OCI-LY3 (cell line): ENCODE results near the gene BCL11B.

Experiments
- H2AFZ ChIP-seq: fragments of 200-600, 300-600 bp; shearing (Covaris generic); 2 replicates; pipeline ENCODE4 v1.6.0; 2014; ENCODE audit warnings: antibody characterized with exemption, low read depth, low read length
- H3K27ac ChIP-seq: fragments of 200-600, 300-600 bp; sonication (generic); 2 replicates; pipeline ENCODE4 v1.5.1; 2014; ENCODE audit warnings: mild to moderate bottlenecking, low read length, moderate library complexity, mixed read lengths
- H3K27me3 ChIP-seq: fragments of 200-600, 300-600 bp; sonication (generic); 2 replicates; pipeline ENCODE4 v1.6.1; 2014; ENCODE audit warnings: low read depth, low read length, mixed read lengths
- H3K36me3 ChIP-seq: fragments of 200-600, 300-600 bp; sonication (generic); replicated peaks from 2 replicates; pipeline ENCODE3; 2014; ENCODE audit warnings: low read depth, low read length, mixed read lengths
- H3K4me1 ChIP-seq: fragments of 300-600, 200-600 bp; sonication (generic); 2 replicates; pipeline ENCODE4 v1.6.1; 2014; ENCODE audit warnings: low read length, mixed read lengths
- H3K4me2 ChIP-seq: fragments of 200-600, 300-600 bp; sonication (generic); 2 replicates; pipeline ENCODE4 v1.6.1; 2014; ENCODE audit warnings: low read length, mixed read lengths
- H3K4me3 ChIP-seq: fragments of 300-600, 200-600 bp; sonication (generic); 2 replicates; pipeline ENCODE4 v1.5.1; 2014; ENCODE audit warnings: antibody characterized with exemption, mild to moderate bottlenecking, low read length, moderate library complexity
- H3K79me2 ChIP-seq: fragments of 300-600, 200-600 bp; shearing (Covaris generic); 2 replicates; pipeline ENCODE4 v1.6.1; 2014; ENCODE audit warnings: mild to moderate bottlenecking, low read length, mixed read lengths
- H3K9ac ChIP-seq: fragments of 300-600, 200-600 bp; shearing (Covaris generic); 2 replicates; pipeline ENCODE4 v1.6.0; 2014; ENCODE audit warnings: mild to moderate bottlenecking, low read length, moderate library complexity
- H3K9me3 ChIP-seq: fragments of 200-600, 300-600 bp; shearing (Covaris generic); 2 replicates; pipeline ENCODE4 v1.6.1; 2014; ENCODE audit warnings: low read length, mixed read lengths; ENCODE audit not compliant: insufficient read depth
- H4K20me1 ChIP-seq: fragments of 200-600, 300-600 bp; sonication (generic); 2 replicates; pipeline ENCODE4 v1.6.1; 2016; ENCODE audit warnings: low read length, mixed read lengths; ENCODE audit not compliant: insufficient read depth
- EZH2phosphoT487 ChIP-seq: fragments of 200-600 bp; shearing (Covaris generic); IDR thresholded peaks from 2 replicates; pipeline ENCODE4 v1.6.1; 2018; ENCODE audit warnings: antibody characterized with exemption, mixed run types, low read depth
- TF ChIP-seq, protein P1 (sequence below): fragments of 200-600, 300-600 bp; sonication (generic); IDR thresholded peaks from 2 replicates; pipeline ENCODE4 v1.5.1; 2014; ENCODE audit warnings: antibody characterized with exemption, low read length, low read depth

Gene BCL11B

DNA sequence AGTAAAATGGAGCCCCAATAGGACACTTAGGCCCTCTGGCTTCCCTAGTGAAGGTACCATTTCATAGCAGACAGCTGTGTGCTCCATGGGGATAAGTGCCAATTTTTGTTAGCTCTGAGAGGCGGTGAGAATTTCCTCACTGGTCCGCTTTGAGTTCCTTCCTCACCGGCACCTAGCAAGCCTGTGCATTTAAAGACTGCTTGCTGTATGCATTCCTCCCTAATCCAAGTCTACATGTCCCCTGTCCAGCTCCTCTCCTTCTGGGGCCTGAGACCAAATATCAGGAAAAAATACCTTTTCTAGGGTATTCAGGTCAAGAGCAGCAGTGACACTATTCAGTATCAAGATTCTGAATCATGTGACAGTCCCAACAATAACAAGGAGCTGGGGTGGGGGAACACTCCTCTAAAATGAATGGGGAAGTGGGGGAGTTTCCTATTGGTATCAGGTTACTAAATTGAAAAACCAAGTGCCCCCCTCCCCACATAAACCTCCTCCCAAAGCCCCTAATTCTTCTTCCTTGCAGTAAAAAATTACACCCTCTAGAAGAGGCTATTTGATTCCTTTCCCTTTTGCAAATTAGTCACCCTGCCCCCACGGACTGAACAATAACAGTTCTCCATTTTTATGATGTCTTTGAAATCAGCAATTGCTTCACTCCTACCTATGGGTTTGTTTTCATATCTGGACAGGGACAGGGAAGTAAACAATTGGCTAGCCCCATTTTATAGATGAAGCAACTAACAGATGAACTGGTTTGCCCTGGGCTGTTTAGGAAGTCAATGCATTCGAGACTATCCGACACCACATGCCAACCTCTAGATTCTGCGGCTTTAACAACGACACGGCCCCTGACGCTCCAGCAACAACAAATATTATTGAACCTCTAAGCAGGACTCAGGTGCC is 28.9 kb downstream of the BCL11B start:
- H4K20me1 ChIP-seq: no peaks in the 10 kb centered on the region
- TF ChIP-seq, protein P1, sequence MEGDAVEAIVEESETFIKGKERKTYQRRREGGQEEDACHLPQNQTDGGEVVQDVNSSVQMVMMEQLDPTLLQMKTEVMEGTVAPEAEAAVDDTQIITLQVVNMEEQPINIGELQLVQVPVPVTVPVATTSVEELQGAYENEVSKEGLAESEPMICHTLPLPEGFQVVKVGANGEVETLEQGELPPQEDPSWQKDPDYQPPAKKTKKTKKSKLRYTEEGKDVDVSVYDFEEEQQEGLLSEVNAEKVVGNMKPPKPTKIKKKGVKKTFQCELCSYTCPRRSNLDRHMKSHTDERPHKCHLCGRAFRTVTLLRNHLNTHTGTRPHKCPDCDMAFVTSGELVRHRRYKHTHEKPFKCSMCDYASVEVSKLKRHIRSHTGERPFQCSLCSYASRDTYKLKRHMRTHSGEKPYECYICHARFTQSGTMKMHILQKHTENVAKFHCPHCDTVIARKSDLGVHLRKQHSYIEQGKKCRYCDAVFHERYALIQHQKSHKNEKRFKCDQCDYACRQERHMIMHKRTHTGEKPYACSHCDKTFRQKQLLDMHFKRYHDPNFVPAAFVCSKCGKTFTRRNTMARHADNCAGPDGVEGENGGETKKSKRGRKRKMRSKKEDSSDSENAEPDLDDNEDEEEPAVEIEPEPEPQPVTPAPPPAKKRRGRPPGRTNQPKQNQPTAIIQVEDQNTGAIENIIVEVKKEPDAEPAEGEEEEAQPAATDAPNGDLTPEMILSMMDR: no peak
- TF ChIP-seq EZH2phosphoT487: no peak
- H3K27ac ChIP-seq: no peak overlapping the region

DNA sequence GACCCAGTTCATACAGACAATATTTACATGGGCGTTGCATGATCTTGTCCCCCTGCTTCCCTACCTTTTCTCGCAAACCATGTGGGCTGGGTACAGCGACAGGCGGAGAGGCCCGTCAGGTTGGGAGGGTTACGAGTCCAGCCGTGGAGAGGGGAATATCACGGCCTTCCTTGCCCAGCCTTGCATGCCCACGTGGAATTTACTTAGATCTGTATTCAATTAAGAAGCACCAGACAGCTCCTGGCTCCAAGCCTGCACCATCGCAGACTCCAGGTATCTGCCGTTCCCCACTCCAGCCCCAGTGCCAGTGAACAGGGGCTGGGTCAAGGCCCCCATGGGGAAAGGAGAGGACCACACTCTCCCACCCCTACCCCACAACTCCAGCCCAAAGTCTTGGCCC is 29.8 kb downstream of the BCL11B start:
- no peaks in the 10 kb centered on the region; the same call in 1 of the 2 replicates for H3K27me3 ChIP-seq
- H3K27ac ChIP-seq: no peak overlapping the region
- no peak overlapping the region for H3K4me3 ChIP-seq
- no peak overlapping the region for H3K9ac ChIP-seq
- H3K4me2 ChIP-seq: no peak overlapping the region
- no peaks in the 10 kb centered on the region for H3K9me3 ChIP-seq
- H3K4me1 ChIP-seq: no peaks in the 10 kb centered on the region
- no peak for TF ChIP-seq EZH2phosphoT487
- TF ChIP-seq, protein P1: no peak
- no peaks in the 10 kb centered on the region for H4K20me1 ChIP-seq
- H3K79me2 ChIP-seq: no peaks in the 10 kb centered on the region
- H2AFZ ChIP-seq: no peak overlapping the region
- no peaks in the 10 kb centered on the region for H3K36me3 ChIP-seq

More for the DNA sequence above, 28.9 kb downstream of the BCL11B start:
- Histone ChIP-seq H3K4me2 (no peak overlapping the region), H3K4me1 (no peaks in the 10 kb centered on the region), H3K9ac (no peak overlapping the region), H3K9me3 (no peaks in the 10 kb centered on the region), H3K4me3 (no peak overlapping the region), H3K36me3 (no peaks in the 10 kb centered on the region), H3K27me3 (no peaks in the 10 kb centered on the region; the same call in 1 of the 2 replicates), H3K79me2 (no peaks in the 10 kb centered on the region), H2AFZ (no peak overlapping the region)

DNA sequence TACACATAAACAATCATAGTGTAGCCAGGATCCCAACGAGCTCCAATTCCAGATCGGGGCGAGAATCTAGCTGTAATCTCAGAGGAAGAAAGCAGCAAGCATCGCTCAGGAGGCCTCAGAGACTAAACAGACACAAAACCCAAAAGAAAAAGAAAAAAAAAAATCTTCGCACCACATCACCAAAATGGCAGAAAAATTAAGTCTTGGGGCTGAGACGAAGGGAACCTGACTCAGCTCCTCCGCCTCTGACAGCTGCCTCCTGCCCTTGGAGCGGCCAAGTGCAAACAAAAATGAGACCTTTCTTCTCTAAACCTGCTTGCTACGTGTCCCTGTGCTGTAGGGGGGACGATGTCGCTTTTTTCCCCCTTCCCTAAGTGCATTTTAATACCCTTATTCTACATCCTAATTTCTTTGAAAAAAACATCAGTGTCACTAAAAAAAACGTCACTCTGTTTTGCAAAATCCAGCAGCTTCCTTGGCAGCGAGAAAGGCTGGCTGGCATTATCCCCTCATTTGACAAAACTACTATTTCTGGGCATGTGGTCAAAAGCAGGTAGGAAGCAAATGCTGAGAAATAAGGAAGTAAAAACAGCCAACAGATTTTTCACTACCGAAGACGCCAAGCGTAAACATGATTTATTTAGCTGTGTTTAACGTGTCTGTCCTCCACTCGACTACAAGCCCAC is 30.5 kb downstream of the BCL11B start:
- Histone ChIP-seq H4K20me1 (no peaks in the 10 kb centered on the region), H2AFZ (no peak overlapping the region), H3K27me3 (no peaks in the 10 kb centered on the region; the same call in 1 of the 2 replicates), H3K9ac (no peak overlapping the region), H3K27ac (no peak overlapping the region), H3K9me3 (no peaks in the 10 kb centered on the region), H3K4me3 (no peak overlapping the region), H3K4me1 (no peaks in the 10 kb centered on the region), H3K36me3 (no peaks in the 10 kb centered on the region), H3K4me2 (no peak overlapping the region), H3K79me2 (no peaks in the 10 kb centered on the region)
- TF ChIP-seq, protein P1: no peak
- TF ChIP-seq EZH2phosphoT487: no peak
